ENCODE results near the gene C1QTNF8.

C1QTNF8 gene

DNA sequence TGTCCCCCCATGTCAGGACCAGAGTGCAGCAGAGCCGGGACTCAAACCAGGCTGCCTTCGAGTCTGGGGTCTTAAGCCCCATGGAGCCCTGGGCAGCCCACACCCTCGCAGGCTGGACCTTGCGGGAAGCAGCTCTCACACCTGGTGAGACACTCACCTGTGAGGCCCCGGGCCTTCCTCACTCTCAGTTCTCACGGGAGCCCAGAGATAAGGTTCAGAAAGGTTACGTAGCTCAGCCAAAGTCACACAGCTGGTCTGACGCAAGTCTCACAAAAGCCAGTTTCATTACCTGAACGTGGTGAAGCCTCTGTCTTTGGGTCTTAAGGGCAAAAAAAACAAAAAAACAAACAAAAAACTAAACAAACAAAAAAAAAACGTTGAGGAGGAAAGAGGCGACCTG lies 56.3 kb downstream of the C1QTNF8 start:
- DNase-seq, result no peak

DNA sequence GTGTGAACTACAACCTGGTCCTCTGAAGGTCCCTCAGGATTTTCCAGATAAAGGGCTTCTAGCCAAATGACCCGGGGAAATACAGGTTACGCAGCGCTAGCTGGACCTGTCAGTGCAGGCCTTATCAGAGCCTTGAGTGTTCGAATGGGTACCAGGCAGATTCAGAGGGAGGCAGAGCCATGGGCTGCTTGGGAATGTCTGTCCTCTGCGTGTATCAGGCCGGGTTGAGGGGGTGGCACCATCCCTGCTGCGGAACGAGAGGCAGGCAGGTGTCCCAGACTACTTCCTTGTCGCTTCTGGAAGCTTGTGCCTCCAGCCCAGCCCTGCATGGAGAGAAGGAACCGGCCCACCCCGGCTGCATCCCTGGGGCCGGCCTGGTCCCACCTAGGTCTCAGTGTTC lies 57.1 kb downstream of the C1QTNF8 start:
- DNase-seq, result no peak

All from stimulated activated CD4-positive, alpha-beta T cell treated with anti-CD3 and anti-CD28 coated beads, Interleukin-4, amount 100 ng/mL, for 1 hour (primary cell).